Esophagus muscularis mucosa (tissue), 4 donors: ENCODE measurements around the gene EIF2B4.

ENCODE experiments used
- CTCF ChIP-seq, 3 experiments: fragments of 200-600 bp in 2 of 3; fragments of 450-650 bp in 1 of 3; sonication (generic) in 2 of 3; IDR thresholded peaks; one replicate each; pipeline ENCODE4 v1.5.1; 2017 to 2019; ENCODE audit warnings: antibody characterized with exemption in 3 of 3, mild to moderate bottlenecking in 2 of 3, moderate library complexity in 1 of 3
- EP300 ChIP-seq: sonication (generic); formaldehyde crosslinking; IDR thresholded peaks from one replicate; pipeline ENCODE4 v1.6.1; 2017; ENCODE audit warnings: antibody characterized with exemption
- POLR2A ChIP-seq: fragments of 450-650 bp; IDR thresholded peaks from one replicate; pipeline ENCODE4 v1.6.1; 2017; ENCODE audit warnings: antibody characterized with exemption, moderate library complexity, mild to moderate bottlenecking, low read depth

- no peak for TF ChIP-seq CTCF (IDR thresholded peaks at IDR 0.05)
- TF ChIP-seq EP300, result no peak
- no peak for TF ChIP-seq POLR2A
Measured at GRCh38 chr2:27400348-27401135, 30.4 kb upstream of the EIF2B4 start.
